K562 (cell line): ENCODE results near the gene FANCG. TPM values are rescaled to one million over a fixed set of nuclear protein-coding genes. Genes with fewer than 3 reads are reported as not detected.
A peak's percentile ranks its signal among the peaks of the same experiment; 100 is the strongest.

Experiments
- CXXC5 ChIP-seq: fragments of 250-450 bp; sonication (Bioruptor Pico); IDR thresholded peaks from 2 replicates; pipeline ENCODE4 v1.8.0; 2022; ENCODE audit warnings: inconsistent platforms, mild to moderate bottlenecking, moderate library complexity
- ESRRA ChIP-seq: fragments of 450-650 bp; IDR thresholded peaks from 2 replicates; pipeline ENCODE4 v1.6.1; 2014; ENCODE audit warnings: low read depth, mild to moderate bottlenecking, moderate library complexity, borderline replicate concordance
- NCOR1 ChIP-seq: fragments of 450-650 bp; IDR thresholded peaks from 2 replicates; pipeline ENCODE4 v1.6.1; 2016; ENCODE audit warnings: mild to moderate bottlenecking, moderate library complexity
- NR2C1 ChIP-seq, 2 experiments: fragments of 450-650 bp; IDR thresholded peaks; 2 replicates each; pipeline ENCODE4 v1.6.1; 2017; ENCODE audit warnings: mild to moderate bottlenecking in 2 of 2, antibody characterized with exemption in 1 of 2, inconsistent platforms in 1 of 2, missing compliant biosample characterization in 1 of 2, missing genetic modification characterization in 1 of 2
- RBM25 ChIP-seq: fragments of 200-400 bp; formaldehyde crosslinking; IDR thresholded peaks from 2 replicates; pipeline ENCODE4 v1.6.1; 2018; ENCODE audit warnings: low read length, low read depth, moderate library complexity; ENCODE audit not compliant: severe bottlenecking
- ZBTB11 ChIP-seq, 3 experiments: fragments of 200-800 bp in 1 of 3; fragments of 250-450 bp in 1 of 3; fragments of 450-650 bp in 1 of 3; sonication (Bioruptor Pico) in 1 of 3; sonication (Bioruptor generic) in 1 of 3; formaldehyde crosslinking in 1 of 3; IDR thresholded peaks; 2 replicates each; pipeline versions ENCODE4 v1.6.1 to v1.8.0; 2016 to 2022; ENCODE audit warnings: mild to moderate bottlenecking in 2 of 3, missing genetic modification characterization in 2 of 3, missing compliant biosample characterization in 1 of 3, moderate library complexity in 1 of 3
- ZNF274 ChIP-seq: IDR thresholded peaks from 2 replicates; pipeline ENCODE4 v1.6.1; 2011; ENCODE audit warnings: low read depth, mild to moderate bottlenecking, low read length, moderate library complexity, borderline replicate concordance
- ZNF639 ChIP-seq, 2 experiments: fragments of 200-800 bp in 1 of 2; sonication (Bioruptor generic) in 1 of 2; sonication (generic) in 1 of 2; formaldehyde crosslinking in 1 of 2; IDR thresholded peaks in 1 of 2; conservative IDR thresholded peaks in 1 of 2; 2 replicates each; pipeline versions ENCODE4 v1.5.0 to v1.6.1; 2016 to 2020; ENCODE audit warnings: missing compliant biosample characterization in 1 of 2, missing genetic modification characterization in 1 of 2, missing genetic modification reagents in 1 of 2
- ZNF77 ChIP-seq: fragments of 250-450 bp; sonication (Bioruptor Pico); IDR thresholded peaks from 2 replicates; pipeline ENCODE4 v1.5.0; 2020
- polyA plus RNA-seq, 8 experiments: library from polyadenylated mRNA; depleted of rRNA in 4 of 8; stranded (reverse) in 5 of 8; unstranded in 3 of 8; fragments of >200 nt; fragmentation: Nextera tagmentation in 2 of 8; fragmentation: Illumina TruSeq in 1 of 8; extraction: Ambion mirVana in 2 of 8; extraction: Trizol in 1 of 8; gene quantifications; 2 replicates each; pipeline versions ENCODE4 v1.2.1 to v1.2.3, GENCODE V29; 2011 to 2014; ENCODE audit warnings: inconsistent platforms in 1 of 8, missing spikeins in 1 of 8
- total RNA-seq, 7 experiments: library from RNA; depleted of rRNA in 6 of 7; stranded (reverse); fragments of >200 nt in 6 of 7; fragmentation: Illumina TruSeq in 2 of 7; extraction: Trizol in 2 of 7; gene quantifications; 2 replicates each; pipeline versions ENCODE4 v1.2.1 to v1.2.3, GENCODE V29; 2011 to 2021; ENCODE audit warnings: low replicate concordance in 1 of 7

Gene FANCG
- total and polyA plus RNA-seq, 9 of the 15 experiments (the other 6 are each of a cell fraction or from before 2014, with no cell fraction given): 7.5 to 43.9 (median 31.0) TPM

- TF ChIP-seq ZBTB11 (CRISPR knock-in tag; IDR thresholded peaks at IDR 0.05) (peak in 1 of 3 experiments; percentile 36; a peak in 1 of 6 replicates), ZNF77 (CRISPR knock-in tag) (no peak), CXXC5 (peak; percentile 93), RBM25 (no peak), ZNF274 (no peak), NCOR1 (peak; percentile 92), NR2C1 (IDR thresholded peaks at IDR 0.05) (peak; percentile 63; the same call in 1 of the 2 replicates), NR2C1 (tag; IDR thresholded peaks at IDR 0.05) (peak; percentile 65), ZNF639 (CRISPR knock-in tag; conservative IDR thresholded peaks at IDR 0.05 in 1 of 2, IDR thresholded peaks at IDR 0.05 in 1 of 2) (peak in 1 of 2 experiments; percentile 64; a peak in 2 of 4 replicates), ESRRA (peak; percentile 52; the same call in 1 of the 2 replicates)
- TF ChIP-seq, all 486 proteins: peak for 115
These were observed 29.3 kb upstream of the FANCG start (continued) for GRCh38 chr9:35108946-35109575.
